ENCODE results near the gene TFCP2.
"Not testable (repeated sequence)": the region's sequence is repeated elsewhere in the genome, so short reads cannot be mapped to it uniquely, and the experiment has no call there.

The TFCP2 gene

DNA sequence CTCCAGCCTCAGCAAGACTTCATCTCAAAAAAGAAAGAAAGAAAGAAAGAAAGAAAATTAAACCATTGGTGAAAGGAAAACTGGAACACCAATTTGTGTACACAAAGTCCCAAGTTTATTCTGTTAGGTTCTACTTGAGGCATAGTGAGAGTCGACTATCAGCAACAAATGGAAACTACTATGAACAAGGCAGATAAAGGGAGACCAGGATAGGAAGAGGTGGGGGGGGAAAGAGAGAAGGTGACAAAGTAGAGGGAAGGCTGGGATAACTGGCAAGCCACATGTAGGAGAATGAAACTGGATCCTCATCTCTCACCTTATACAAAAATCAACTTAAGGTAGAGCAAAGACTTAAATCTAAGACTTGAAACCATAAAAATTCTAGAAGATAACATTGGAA is 25.6 kb downstream of the TFCP2 start:
- DNase-seq = no peak

DNA sequence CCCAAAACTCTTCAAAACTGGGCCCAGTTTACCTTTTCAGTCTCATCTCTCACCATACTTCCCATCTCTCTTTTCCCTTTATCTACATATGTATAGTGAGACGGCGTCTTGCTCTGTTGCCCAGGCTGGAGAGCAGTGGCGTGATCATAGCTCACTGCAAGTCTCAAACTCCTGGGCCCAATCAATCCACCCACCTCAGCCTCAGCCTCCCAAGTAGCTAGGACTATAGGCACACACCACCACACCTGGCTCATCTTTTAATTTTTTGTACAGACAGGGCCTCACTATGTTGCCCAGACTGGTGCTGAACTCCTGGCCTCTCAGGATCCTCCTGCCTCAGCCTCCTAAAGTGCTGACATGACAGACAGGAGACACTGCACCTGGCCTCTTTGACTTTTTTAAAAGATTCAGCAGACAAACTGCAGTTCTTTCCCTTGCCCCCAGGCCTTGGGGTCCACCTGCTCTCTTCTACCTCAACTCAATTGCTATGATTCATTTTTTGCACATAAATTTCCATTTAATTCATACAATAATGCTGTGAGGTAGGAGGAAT is 33.6 kb downstream of the TFCP2 start:
- DNase-seq = no peak

DNA sequence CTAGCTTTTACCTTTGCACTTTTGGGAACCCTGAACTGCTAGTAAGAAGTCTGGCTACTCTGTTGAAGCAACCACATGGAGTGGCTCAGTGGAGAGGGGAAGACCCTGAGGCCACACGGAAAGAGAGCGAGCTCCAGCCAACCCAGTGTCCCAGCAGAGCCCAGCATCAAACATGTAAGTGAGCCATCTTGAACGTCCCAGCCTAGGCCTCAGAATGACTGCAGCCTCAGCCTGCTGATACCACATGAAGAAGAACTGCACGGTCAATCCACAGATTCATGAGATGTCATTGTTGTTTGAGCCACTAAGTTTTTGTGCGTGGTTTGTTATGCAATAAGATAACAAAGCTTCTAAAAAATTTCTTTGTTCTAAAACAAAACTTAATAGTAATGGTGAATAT is 40.2 kb downstream of the TFCP2 start:
- no peak for DNase-seq

DNA sequence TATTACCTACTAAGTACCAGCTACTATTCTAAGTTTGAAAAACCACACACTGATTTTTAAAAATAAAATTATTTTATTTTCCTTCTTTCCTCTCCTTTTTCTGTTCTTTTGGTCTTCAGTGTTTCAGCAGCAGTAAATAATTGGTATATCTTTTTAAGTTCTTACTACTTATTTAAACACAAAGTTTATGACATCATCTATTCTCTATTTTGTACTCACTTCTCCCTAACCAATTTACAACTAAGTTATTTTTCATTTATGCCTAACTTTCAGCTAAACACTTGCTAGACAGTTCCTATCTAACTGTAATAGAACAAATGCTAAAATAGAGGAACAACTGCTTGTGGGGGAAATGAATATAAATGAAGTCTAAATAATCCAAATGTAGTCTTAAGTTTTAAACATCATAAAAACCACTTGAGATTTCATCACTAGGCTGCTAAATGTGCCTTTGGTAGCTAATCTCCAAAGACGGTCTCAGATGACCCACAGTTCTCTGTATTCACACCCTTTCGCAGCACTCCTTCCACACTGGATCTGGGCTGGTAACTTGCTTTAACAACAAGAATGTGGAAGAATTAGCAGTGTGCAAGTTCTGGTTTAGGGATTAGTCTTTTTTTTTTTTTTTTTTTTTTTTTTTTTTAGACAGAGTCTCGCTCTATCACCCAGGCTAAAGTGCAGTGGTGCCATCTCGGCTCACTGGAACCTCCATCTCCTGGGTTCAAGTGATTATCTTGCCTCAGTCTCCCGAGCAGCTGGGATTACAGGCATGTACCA is 41.0 kb downstream of the TFCP2 start:
- no peak for DNase-seq

DNA sequence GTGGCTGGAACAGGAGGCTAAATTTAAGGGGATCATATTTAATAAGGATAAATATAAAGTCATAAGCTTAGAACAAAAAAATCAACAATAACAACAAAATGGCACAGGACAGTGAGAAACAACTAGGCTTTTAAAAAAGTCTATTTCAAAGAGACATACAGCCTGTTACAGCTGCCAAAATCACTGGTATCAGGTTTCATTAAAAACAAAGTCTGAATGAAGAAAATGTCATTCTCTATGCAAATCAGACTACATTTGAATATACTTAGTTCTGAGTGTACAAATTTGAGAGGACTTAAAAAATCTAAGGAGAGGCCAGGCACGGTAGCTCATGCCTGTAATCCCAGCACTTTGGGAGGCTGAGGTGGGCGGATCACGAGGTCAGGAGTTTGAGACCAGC is 44.0 kb downstream of the TFCP2 start:
- DNase-seq = no peak

DNA sequence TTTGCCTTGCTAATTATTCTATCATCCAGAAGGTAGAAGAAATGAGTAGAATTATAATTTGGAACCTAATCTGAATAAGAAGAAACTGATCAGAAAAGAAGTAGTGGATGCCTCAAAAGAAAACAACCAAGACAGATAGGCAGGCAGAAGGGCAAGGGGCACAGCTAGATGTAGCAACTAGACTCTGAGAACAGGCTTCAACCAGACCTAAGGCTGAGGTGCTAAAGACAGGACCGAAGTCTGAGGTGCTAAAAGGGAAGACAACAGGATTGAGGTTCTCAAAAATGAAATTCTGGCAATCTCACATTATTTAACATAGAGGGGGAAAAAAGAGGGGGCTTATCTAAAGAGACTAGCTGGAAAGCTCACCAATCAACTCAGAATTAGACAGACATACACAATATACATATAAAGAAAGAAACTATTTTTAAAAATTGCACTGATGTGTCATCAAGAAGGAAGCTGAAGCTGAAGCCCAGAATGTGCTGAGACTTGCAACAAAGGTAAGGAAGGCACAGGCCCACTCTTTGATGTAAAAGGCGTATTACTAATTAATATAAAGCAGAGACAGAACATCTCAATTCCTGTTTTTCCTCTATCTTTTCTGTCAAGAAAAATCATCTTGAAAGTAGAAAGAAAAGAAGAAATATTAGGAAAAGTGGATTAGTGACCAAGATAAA is 45.7 kb downstream of the TFCP2 start:
- no peak for DNase-seq

DNA sequence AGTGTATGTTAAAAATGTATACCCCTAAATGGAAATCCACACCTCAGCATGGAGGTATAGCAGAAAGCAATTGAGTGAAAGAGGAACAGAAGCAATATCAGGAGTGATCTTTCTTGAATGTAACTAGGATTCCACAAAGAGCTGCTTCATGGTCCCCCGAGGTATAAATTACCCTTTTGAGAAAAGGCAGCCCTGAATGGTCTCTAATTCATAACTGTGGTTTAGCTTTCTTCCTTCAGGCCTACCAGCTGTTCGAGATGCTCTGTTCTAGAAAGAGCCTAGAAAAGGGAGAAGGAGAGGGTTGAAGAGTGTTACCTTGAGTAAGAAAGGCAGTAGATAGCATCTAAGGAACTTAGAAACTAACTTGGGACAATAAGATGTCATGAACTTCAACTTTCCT is 46.6 kb downstream of the TFCP2 start:
- DNase-seq = no peak

DNA sequence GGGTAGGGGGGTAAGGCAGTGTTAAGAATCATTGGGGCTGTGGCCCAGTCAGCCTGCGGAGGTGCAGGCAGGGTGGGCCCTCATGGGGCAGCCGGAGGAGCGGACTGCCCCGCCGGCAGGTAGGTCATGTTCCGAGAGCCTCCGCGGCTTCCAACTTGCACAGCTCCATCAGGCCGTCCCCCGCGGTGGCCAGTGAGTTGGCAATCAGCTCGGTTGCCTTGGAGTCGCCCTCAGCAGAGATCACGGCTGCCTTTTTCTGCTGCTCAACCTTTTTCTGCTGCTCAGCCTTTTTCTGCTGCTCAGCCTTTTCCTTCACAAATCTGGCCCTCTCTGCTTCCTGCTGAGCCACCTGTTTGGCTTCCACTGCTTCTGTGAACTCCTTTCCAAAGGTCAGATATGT is 48.4 kb downstream of the TFCP2 start:
- no peak for DNase-seq

DNA sequence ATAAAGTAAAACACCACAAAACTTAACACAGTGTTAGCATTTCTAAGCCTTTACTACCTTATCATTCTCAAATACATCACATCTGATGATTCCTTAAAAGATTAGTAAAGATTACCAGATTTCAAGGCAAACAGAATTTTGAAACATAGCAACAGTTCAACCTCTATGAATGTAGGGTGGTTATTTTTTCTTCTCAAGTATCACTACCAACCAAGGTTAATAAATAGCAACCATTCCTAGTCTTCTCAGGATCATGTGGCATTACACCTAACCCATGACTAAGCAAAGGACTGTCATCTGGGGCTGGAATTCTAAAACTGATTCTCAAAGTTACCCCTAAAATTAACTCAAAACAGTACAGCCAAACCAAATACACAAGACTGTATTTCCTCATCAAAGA is 50.1 kb downstream of the TFCP2 start:
- DNase-seq = no peak

DNA sequence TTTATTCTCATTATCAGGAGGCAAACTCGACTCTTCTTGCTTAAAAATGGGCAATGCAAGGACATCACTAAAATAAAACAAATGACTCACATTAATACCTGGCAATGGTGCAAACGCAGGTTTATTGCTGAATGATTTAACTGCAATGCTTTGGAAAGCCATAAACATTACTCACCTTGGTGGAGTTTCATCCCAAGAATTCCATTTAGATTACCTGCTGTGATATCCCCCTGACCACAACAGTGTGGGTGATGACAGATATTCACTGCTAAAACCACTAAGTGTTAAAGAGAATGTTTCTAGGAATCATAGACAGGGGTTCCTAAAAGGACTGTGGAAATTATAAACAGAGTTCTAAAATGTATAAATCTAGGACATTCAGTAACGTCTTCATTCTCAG is 54.2 kb downstream of the TFCP2 start:
- DNase-seq = no peak

DNA sequence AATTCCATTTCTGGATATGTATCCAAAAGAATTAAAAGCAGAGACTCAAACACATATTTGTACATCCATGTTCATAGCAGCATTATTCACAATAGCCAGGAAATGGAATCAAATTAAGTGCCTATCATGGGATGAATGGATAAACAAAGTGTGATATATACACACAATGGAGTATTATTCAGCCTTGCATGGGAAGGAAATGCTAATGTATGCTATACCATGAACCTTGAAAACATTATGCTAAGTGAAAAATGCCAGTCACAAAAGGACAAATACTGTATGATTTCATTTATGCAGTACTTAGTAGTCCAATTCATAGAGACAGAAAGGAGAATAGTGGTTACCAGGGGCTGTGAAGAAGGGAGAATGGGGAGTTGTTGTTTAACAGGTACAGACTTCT is 57.4 kb downstream of the TFCP2 start:
- DNase-seq = no peak

DNA sequence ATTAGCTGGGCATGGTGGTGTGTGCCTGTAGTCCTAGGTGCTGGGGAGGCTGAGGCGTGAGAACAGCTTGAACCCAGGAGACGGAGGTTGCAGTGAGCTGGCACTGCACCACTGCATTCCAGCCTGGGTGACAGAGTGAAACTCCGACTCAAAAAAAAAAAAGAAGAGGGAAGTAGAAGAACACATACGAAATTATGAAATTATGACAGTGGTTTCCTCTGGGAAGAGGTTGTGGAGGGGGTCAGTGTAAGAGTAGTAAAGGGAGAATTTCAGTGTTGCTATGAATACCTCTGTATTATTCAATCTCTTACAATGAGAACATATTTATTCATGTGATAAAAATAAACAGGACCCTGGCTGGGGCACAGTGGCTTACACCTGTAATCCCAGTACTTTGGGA is 64.8 kb downstream of the TFCP2 start:
- no peak for DNase-seq

DNA sequence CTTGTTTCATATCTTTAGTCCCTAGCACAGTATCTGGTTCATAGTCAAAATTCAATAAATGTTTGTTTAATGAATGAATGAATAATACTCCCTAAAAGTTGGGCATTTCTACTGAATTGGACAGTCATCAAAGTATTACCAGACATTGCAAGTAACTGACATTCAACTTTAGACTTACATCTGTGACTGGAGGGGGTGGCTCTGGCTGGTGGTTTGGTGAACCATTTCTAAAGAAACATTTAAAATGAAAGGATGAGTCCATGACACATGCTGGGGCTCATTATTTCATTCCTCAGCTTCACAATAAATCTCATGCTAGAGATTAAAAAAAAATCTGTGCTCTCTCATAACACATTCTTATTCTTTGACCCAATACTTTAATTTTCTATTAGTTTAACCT is 69.0 kb downstream of the TFCP2 start:
- no peak for DNase-seq

DNA sequence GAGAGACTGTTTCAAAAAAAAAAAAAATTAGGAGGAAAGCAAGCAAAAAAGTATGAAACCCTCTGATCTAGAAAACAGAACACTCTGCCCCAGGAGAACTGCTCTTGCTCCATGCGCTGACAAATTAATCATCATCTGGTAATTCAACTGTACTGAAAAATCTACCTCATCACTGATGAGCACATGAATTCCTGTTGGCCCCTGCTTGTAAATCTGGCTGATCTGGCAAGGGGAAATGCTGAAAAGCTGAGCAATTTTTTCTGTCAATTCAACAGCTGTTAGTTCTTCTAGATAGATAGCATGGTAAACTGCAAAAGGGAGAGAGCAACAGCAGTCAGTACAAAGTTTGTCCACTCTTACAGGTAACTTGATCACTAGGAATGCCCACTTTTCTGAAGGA is 74.3 kb downstream of the TFCP2 start:
- DNase-seq = no peak

DNA sequence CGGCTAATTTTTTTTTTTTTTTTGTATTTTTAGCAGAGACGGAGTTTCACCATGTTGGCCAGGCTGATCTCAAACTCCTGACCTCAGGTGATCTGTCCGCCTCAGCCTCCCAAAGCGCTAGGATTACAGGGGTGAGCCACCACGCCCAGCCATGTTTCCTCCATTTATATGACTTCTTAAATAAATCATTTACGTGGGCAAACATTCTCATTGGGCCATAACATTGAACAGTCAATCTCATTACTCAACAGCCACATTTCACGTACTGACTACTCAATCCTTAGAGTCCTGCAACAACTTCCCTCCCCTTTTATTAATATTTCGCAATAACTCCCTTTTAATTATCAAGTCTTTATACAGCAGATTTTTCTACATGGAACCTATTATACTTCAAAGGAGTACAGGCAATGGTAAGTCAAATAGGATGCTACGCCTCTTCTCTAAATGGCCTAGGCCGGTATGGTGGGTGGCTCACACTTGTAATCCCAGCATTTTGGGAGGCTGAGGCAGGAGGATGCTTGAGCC is 82.2 kb downstream of the TFCP2 start:
- DNase-seq = no peak

DNA sequence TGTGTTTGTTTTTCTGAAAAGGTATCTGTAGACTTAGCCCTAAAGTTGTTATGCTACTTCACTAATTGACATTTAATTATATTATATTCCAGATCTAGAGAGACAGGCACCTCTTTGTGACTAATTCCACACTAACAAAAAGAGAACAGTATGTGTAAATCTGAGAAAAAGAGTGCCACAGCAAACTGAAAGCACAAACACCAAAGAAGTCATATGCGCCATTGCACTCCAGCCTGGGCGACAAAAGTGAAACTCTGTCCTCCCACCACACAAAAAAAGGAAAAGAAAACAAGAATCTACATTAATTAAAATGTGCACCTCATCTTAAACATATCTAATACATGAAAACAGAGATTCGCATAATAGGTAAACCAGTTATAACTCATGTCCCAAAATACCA is 85.1 kb downstream of the TFCP2 start:
- no peak for DNase-seq

DNA sequence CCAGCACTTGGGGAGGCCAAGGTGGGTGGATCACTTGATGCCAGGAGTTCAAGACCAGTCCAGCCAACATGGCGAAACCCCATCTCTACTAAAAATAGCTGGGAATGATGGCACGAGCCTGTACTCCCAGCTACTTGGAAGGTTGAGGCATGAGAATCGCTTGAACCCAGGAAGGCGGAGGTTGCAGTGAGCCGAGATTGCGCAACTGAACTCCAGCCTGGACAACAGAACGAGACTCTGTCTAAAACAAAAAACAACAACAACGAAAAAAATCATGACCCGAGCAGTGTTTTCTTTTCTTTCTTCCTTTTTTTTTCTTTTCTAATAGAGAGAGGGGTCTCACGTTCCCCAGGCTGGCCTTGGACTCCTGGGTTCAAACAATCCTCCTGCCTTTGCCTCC is 86.0 kb downstream of the TFCP2 start:
- DNase-seq = no peak

DNA sequence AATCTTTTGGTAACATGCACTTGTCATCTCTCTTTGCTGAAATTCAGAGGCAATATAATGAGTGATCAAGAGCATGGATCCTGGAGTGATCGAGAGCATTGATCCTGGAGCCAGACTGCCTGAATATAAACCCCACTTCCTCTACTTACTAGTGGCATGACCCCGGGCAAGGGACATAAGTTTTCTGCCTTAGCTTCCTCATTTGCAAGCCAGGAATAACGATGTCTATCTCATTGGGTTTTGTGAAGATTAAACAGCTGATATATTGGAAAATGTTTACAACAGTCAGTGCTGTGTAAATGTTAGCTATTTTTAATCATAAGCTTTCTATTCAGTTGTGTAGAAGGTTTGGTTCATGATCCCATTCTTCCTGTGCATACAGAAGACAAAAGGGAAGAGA is 87.2 kb downstream of the TFCP2 start:
- DNase-seq = no peak

DNA sequence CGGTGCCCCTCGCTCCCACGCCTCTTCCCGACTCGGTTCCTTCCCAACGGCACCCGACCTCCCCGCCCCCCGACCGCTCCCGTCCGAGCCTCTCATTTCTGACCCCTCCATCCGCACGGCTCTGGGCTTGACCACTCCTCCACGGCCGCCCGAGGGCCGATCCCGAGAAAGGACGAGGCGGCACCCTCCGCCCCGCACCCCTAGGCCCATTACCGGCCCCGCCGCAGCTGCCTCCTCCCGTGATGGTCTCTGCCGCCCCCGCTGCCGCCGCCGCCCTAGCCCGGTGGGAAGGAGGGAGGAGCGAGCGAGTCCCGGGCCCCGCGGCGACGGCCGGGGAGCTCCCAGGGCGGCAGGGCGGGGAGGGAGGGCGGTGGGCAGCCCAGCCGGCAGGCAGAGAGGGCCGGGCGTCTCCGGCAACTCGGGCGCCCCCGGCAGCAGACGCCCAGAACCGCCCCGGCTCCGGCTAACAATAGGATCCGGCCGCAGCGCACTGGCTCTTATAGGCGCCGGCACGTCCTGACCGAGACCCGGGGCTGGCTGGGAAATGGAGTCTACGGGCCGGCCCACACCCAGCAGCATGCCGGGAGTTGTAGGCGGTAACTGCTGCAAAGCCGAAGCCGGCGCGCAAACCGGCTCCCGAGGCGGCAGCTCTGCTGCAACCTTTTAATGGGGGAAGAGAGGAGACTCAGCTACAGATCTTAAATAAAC is 89.7 kb downstream of the TFCP2 start, which contains the start of gene CSRNP2:
Gene CSRNP2, minus strand, starts transcription at position 471 of the 708 bp plus-strand sequence. CDS start 7,035 bp downstream, outside the sequence.
- peak; percentile 95 for DNase-seq

DNA sequence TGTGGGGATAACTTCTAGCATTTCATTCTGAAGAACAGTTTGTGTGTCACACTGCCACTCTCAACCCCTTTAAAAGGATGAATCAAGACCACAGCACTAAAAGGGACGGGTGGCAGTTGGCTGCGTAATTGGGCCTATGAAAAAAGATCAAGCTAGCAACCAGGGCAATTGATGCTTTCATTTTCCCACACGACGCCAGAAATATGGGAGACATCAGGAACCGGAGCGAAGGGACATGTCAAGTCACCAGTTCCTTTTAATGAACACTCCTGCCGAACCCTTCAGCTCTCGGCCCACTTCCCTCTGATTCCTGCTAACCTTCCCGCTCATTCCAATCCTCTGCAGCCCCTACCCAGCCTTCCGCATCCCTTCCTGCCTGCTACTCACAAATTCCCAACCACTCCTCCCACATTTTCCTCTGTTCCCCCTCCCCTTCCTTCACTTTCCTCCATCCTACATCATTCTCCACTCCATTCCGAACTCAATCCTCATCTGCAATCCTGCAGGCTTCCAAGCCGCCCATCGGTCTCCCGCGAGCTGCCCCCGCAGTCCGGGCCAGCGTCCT is 90.3 kb downstream of the TFCP2 start:
- no peak for DNase-seq

DNA sequence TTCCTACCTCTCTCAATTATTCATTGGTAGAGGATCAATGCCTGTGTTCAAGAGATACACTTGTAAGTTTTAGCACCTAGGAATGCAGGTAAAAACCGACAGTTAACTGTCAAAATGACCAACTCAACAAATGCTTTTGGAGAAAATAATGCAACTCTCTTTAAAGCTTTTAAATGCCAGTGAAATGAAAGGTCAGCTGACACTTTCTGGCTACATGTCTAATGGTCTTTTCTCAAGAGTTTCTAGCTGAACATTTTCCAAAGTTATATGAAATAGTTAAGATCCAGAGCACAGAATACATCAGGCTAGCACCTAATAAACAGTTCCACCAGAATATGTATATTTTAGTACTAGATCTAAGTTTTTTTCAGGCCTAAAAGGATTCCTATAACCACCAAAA is 91.5 kb downstream of the TFCP2 start:
- DNase-seq = no peak

DNA sequence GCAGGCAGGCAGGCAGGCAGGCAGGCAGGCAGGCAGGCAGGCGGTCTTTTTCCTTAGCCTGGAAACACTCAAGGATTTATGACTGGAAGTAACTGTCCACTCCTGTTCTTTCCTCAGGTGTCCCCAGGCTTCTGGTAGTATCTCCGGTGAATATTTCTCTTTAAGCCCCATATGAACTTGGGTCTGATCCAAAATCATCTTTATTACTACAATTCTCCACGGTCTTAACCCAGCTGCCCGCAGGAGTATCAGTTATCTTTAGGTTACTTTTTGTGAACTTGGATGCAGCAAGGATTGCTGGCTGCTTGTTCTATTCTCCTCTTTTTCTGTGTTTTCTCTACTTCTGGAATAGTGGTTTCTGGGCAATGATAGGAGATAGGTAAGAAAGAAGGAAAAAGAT is 92.8 kb downstream of the TFCP2 start:
- DNase-seq = no peak

DNA sequence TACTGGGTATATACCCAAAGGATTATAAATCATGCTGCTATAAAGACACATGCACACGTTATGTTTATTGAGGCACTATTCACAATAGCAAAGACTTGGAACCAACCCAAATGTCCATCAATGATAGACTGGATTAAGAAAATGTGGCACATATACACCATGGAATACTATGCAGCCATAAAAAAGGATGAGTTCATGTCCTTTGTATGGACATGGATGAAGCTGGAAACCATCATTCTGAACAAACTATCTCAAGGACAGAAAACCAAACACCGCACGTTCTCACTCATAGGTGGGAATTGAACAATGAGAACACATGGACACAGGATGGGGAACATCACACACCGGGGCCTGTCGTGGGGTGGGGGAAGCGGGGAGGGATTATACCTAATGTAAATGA is 94.1 kb downstream of the TFCP2 start:
- not testable (repeated sequence) for DNase-seq
